Stimulated activated CD8-positive, alpha-beta memory T cell treated with anti-CD3 and anti-CD28 coated beads, Interleukin-7, amount 100 ng/mL, for 48 hours (primary cell): Measurements from ENCODE around the gene POMGNT2.
"Not testable (repeated sequence)": the region's sequence is repeated elsewhere in the genome, so short reads cannot be mapped to it uniquely, and the experiment has no call there.

Experiments used
- DNase-seq, 2 donors: peaks; one replicate each; pipeline ENCODE4 v3.0.0-alpha.2; 2020; ENCODE audit warnings: low read depth in 1 of 2; ENCODE audit errors: extremely low read depth in 1 of 2

POMGNT2 gene

GRCh38 chr3:43048470-43048869 is 57.4 kb downstream of the POMGNT2 start:
- no peak for DNase-seq

- no peak for DNase-seq
Observed at GRCh38 chr3:43046583-43046982, 59.3 kb downstream of the POMGNT2 start.

- not testable (repeated sequence) for DNase-seq
Observed at GRCh38 chr3:43045079-43045478, 60.8 kb downstream of the POMGNT2 start.

- no peak for DNase-seq
Observed at GRCh38 chr3:43043793-43044192, 62.1 kb downstream of the POMGNT2 start.

- no peak for DNase-seq
Observed at GRCh38 chr3:43043071-43043766, 62.7 kb downstream of the POMGNT2 start.

GRCh38 chr3:43041517-43041916 is 64.4 kb downstream of the POMGNT2 start:
- no peak for DNase-seq

GRCh38 chr3:43038010-43038409 is 67.9 kb downstream of the POMGNT2 start:
- DNase-seq, result no peak

GRCh38 chr3:43036621-43037423 is 69.1 kb downstream of the POMGNT2 start:
- no peak for DNase-seq

GRCh38 chr3:43035801-43036365 is 70.0 kb downstream of the POMGNT2 start:
- DNase-seq, result no peak

GRCh38 chr3:43034911-43035310 is 71.0 kb downstream of the POMGNT2 start:
- no peak for DNase-seq

- no peak for DNase-seq
Observed at GRCh38 chr3:43034200-43034599, 71.7 kb downstream of the POMGNT2 start.

GRCh38 chr3:43032646-43033628 is 72.9 kb downstream of the POMGNT2 start:
- DNase-seq, result no peak

GRCh38 chr3:43031889-43032545 is 73.9 kb downstream of the POMGNT2 start:
- DNase-seq, result no peak

GRCh38 chr3:43031485-43031884 is 74.4 kb downstream of the POMGNT2 start:
- DNase-seq, result no peak

- no peak for DNase-seq
Observed at GRCh38 chr3:43030162-43030935, 75.5 kb downstream of the POMGNT2 start.
